GM21786 (cell line): ENCODE results near the gene B3GNT7.
"Not testable (repeated sequence)": the region's sequence is repeated elsewhere in the genome, so short reads cannot be mapped to it uniquely, and the experiment has no call there.

ENCODE experiments used
- ATAC-seq: cut with Tn5 transposase; IDR thresholded peaks from one replicate; pipeline ENCODE4 v1.9.1; 2021; ENCODE audit not compliant: unreplicated experiment

Gene B3GNT7

DNA sequence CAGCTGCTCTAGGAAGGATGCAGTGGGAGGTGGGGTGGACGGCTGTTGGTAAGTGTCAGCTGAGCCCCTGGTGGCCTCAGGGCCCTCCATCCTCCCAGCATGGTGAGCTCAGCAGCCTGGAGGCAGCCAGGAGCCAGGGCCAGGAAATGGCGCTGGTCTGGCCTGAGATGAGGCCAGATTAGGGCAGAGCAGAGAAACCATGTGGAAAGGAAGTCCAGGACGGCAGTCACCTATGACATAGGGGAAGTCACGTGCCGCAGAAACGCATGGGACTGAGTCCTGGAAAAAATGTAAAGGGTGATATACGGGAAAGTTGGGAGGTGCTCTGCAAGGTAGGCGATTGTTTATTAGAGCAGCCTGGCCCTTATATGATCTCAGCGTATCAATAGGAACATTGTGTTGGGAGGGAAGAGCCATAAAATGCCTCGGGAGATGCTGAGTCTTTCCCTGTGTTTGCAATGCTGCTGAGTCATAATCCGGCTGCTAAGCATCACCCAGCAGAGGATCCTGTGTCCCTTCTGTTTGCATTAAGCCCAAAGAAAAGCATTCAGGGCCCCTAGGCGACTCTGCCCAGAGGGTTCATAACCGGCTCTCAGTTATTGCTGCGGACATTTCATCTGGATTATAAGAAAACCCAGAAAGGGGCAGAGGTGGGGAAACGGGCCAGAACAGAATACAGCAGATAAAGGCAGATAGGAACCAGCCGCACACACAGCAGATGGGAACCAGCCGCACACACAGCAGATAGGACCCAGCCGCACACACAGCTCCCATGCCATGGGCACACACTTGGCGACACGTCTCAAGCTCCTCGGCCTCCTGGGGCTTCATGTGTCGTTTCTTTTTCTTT, 30.3 kb upstream of the B3GNT7 start:
- ATAC-seq, result no peak

DNA sequence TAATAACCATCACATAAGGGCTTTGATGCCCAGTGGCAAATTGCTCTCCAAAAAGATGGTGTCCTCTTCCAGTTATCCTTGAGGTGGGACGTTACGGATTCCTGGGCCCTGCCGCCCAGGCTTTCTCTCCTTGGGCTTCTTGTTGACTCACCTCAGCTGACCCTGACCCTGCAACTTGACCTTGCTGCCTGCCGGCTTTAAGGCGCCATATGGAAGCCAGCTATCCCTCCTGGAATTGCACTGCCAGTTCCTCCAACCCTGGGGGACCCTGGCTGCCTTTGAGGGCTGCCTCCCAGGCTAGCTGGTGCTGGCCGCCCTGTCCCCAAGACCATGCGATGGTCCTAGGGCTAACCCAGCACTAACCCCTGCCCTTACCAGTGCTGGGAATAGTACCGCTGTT, 28.3 kb upstream of the B3GNT7 start:
- no peak for ATAC-seq

DNA sequence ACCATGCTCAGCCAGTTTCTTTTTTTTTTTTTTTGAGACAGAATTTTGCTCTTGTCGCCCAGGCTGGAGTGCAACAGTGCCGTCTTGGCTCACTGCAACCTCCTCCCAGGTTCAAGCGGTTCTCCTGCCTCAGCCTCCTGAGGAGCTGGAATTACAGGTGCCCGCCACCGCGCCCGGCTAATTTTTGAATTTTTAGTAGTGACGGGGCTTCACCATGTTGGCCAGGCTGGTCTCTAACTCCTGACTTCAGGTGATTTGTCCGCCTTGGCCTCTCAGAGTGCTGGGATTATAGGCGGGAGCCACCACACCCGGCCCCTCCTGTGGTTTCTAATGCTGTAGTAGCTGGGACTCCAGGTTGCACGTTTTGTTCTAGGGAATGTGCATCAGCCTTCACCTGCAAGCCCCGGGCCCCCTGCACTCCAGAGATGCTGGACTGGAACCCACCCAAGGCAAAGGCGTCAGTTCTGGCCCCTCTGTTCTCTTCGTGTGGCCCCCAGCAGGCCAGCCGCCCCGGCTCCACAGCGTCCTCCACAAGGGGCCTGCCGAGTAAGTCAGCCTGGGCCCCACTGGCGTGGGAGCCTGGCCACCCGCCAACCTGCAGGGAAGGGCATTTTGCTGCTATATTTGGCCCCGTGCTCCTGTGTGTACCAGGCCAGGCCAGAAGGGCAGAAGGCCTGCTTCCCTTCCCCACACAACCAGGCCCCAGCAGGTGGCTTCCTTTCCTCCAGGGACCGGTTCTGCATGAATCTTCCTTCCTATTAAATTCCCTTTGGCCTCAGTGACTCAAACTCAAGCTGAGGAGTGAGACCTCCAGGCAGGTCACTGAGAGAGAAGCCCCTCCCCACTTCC, 25.7 kb upstream of the B3GNT7 start:
- ATAC-seq, result no peak

DNA sequence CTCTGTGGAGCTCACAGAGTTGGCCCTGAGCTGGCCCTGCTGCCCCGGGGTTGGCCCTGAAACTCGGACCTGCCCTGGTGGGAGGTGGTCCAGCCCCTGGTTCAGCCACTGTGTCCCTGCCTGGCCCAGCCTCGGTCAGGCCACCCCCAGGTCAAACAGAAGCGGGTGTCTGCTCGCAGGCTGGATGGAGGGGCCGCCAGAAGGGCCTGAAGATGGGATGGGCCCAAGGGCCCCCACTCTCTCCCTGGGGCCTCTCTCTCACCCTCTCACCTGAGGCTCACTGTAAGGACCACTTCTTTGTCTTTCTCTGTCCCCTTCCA, 25.1 kb upstream of the B3GNT7 start:
- ATAC-seq, result no peak

DNA sequence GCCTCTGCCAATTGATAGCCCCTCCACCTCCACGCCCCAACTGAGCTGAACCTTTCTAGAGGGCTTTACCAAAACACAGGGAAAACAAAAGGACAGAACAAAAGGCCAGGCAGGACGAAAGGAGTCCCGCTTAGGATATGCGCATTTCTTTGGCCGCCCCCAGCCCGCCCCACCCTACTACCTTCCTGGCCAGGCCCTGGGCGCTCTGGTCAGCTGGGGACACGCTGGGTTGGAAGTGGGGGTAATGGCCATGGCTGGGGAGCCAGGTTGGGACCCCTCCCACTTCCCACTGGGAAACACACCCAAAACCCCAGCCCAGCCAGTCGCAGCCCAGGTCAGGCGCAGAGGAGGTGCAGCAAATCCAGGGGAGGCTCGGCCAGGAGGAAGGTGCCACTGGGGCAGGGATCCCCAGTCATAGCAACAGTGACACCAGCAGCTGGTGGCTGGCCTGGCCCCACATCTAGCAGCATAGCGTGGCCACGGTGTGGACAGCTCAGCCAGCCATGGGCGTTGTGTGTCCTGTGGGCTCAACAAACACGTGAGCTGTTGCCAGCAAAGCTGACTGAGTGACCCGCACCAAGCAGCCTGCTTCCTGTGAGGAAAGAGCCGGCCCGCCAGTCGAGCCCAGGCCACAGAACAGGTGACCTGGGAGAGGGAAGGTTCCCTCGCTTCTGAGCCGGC, 24.6 kb upstream of the B3GNT7 start:
- ATAC-seq, result no peak

DNA sequence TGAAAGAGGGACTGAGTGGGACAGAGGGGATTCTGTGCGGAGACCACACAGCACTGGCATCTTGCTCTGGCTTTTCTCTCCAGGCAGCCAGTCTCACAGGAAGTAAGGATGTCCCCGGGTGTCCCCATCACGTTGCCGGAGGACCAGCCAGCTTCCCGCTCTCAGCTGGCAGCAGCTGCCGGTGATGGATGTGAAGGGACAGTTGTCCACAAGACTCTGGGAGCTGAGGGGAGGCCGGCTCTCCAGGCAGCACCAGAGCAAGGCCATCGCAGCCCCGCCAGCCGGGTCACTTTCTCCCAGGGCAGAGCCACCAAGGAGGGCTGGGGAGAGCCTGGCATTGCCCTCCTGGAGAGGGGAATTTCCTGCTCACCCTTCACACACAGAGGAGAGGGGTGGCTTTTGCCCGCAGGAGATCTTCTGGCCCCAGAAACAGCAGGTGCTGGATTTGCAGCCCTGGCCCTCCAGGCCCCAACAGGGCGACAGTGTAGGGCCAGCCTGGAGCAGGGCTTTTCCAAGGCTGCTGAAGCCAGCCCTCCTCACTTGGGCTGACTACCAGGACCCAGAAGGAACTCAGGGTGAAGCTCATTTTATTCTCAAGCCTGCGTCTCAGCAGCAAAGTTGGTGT, 24.0 kb upstream of the B3GNT7 start:
- ATAC-seq, result no peak

DNA sequence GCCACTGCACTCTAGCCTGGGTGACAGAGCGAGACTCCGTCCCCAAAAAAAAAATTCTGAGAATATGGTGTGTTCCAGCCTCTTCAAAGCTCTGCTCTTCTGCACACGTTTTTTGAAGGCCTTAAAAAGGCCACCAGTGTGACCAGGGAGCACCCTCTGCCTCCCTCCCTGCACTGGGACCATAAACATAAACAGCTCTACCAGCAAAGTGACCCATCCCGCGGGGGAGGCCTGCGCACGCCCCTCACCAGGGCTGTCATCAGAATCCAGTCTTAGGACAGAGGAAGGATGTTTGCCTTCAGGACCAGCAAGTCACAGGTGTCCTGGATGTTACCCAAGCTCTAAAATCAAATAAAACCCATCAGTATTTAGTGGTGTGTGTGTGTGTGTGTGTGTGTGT, 23.2 kb upstream of the B3GNT7 start:
- no peak for ATAC-seq

DNA sequence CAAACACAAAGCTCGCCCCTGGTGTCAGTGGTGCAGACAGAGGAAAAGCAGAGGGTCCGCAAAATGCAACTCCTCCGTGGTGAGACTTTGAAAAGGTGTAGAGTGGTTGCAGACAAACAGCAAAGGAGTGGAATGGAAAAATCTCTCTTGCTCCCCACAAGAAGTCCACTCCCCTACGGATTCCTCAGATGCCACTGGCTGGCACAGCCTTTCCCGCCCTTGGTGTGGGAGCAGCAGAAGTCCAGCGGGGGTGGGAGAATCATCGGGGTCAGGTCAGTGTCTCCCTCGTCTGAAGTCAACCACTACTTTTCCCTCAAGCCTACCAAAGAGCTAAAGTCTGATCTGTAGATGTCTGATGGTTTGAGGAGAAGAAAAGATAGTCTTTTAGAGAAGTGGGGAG, 22.3 kb upstream of the B3GNT7 start:
- no peak for ATAC-seq

DNA sequence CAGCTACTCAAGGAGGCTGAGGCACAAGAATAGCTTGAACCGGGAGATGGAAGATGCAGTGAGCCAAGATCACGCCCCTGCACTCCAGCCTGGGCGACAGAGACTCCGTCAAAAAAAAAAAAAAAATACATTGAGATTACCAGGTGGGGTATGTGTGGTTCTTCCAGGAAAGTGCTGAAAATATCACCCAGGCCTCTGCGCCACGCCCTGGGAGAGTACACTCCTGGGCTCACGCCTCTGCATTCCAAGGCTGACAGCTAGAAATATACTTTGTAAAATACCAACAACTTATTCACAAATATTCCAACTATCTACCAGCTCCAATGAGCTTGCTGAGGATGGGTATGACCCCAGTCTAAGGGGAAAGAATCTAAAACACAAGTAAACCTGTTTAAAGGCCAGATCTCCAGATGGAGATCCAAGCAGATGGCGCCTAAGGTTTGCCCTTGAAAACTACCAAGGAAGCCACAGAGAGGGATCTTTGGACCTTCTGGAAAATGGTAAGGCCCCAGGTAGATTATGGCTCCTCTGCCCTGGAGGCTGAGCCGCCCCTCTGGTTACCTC, 21.6 kb upstream of the B3GNT7 start:
- no peak for ATAC-seq

DNA sequence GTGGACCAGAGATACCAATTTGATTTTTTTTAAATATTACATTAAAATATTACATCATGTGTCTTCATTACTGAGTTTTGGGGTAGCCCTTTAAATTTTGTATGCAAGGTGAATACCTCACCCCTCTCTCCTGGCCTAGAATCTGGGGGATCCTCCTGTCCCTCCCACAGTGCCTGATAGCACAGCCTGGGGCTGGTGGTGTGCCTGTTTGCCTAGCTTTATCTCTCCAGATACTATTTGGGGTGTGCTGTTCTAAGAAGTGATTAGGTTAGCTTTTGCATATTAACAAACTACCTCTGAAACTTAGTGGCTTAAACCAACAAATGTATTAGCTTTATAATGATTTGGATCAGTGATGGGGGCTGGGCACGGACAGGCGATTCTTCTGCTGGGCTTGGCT, 20.7 kb upstream of the B3GNT7 start:
- ATAC-seq, result no peak

DNA sequence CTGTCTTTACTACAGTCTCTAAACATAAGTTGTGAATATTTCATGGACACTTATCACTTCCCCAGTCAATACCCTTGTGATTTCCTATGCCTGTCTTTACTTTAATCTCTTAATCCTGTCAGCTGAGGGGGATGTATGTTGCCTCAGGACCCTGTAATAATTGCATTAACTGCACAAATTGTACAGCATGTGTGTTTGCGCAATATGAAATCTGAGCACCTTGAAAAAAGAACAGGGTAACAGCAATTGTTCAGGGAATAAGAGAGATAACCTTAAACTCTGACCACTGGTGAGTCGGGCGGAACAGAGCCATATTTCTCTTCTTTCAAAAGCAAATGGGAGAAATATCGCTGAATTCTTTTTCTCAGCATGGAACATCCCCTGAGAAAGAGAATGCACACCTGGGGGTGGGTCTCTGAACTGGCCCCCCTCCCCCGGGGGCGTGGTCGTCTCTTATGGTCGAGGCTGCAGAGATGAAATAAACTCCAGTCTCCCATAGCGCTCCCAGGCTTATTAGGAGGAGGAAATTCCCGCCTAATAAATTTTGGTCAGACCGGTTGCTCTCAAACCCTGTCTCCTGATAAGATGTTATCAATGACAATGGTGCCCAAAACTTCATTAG, 19.4 kb upstream of the B3GNT7 start:
- ATAC-seq, result not testable (repeated sequence)

DNA sequence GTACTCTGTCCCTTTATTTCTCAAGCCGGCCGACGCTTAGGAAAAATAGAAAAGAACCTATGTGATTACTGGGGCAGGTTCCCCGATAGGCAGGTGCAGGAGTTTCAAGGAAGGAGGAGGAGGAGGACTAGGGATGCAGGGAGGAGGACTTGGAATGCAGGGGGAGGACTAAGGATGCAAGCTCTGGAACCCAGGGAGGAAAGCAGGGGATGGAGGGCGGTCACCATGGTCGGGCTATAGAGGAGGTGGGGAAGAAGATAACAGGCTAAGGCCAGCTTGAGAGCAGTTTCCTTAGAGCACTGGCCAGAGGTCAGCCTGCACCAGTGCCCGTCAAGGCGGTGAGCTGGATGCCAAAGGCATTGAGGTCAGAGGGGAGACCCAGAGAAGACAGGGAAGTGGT, 18.7 kb upstream of the B3GNT7 start:
- no peak for ATAC-seq

DNA sequence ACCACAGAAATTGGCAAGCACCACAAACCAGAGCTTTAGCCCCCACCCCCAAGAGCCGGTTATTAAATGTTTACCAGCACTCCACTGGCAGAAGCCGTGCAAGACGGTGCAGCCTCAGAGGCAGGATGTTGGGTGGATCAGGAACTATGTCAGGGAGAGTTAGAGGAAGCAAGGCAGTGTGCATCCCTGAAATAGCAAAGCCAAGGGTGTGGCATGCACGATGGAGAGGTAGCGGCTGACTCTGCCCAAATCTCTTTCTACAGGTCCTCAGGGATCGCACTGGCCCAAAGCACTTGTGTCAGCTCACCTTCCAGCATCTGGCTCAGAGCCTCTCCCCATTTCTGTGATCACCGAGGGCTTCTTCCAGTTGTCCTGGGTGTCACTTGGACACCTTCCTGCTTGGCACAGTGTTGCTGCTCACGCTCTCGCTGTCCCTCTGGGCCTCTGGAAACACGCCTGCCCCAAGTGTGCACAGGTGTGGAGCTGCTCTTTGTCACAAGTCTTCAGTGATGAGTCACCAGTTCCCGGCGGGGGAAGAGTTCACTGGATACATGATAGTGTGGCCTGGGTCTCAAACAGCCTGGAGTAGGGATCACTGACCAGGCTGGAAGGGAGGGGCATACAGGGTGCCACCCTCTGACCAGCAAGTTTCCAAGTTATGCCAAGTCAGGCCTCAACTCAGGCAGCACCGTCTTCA, 17.3 kb upstream of the B3GNT7 start:
- no peak for ATAC-seq

DNA sequence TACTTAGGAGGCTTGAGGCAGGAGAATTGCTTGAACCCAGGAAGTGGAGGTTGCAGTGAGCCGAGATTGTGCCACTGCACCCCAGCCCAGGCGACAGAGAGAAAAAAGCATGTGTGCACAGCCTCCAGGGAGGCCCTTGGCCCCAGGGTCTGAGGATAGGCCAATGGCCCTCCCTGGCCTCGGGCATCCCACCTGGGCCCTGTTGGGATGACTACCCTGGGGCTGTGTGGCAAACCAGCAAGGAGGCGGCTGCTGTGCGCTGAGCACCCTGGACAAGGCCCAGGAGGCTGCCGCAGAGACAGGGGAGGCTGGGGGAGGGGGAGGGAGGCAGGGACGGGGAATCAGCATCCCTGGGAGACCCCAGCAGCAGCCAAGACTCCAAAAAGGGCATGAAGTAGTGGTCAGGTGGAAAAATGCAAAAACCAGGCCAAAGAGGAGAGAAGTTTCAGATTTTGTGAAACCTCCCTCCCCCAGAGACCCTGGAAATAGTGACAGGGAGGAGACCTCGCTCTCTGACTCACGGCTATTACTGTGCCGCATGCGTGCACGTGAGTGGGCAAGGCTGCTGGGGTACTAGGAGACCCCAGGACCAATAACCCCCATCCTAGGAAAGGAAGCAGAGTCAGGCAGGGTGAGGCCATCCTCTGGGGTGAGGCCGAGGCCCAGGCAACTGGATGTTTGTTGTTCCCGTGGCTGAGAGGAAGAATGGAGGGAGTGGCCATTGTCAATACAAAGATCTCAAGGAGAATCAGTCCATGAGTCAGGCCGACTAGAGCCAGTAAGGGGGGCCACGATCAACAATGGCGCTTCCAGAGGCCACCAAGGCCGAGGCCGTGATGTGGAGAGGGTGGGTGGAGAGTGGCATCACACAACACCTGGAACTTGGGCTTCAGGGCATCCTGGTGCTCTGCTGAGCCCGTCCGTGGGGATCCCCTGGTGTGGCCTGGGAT, 16.0 kb upstream of the B3GNT7 start:
- no peak for ATAC-seq

DNA sequence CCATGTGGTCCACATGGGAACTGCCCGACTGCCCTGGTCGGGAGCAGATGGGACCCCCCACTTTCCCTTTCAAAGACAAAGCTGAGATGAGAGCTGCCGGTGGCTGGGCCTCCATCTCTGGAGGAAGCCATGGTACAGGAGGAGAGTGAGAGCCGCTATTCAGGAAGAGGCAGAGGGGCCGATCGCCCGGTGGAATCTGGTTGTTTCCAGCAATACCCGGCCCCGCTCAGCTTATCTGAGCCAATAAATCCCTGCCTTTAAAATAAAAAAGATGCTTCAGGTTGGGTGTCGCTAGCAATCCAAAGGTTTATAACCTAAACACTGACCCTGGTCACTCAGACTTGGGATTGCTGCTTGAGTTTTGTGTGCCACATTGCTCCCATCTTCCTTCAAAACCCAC, 15.2 kb upstream of the B3GNT7 start:
- ATAC-seq, result no peak

DNA sequence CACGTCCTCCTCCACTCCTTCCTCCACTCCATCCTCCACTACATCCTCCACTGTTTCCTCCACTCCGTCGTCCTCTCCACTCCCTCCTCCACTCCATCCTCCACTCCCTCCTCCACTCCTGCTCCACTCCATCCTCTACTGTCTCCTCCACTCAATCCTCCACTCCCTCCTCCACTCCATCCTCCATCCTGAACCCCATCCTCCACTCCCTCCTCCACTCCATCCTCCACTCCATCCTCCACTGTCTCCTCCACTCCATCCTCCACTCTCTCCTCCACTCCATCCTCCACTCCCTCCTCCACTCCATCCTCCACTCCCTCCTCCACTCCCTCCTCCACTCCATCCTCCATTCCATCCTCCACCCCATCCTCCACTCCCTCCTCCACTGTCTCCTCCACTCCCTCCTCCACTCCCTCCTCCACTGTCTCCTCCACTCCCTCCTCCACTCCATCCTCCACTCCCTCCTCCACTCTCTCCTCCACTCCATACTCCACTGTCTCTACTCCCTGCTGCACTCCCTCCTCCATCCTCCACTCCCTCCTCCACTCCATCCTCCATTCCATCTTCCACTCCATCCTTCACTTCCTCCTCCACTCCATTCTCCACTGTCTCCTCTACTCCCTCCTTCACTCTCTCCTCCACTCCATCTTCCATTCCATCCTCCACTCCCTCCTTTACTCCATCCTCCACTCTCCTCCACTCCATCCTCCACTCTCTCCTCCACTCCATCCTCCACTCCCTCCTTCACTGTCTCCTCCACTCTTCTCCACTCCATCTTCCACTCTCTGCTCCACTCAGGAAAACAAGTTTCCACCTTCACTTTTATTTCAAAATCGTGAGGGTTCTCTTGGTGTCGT, 14.3 kb upstream of the B3GNT7 start:
- ATAC-seq, result no peak

DNA sequence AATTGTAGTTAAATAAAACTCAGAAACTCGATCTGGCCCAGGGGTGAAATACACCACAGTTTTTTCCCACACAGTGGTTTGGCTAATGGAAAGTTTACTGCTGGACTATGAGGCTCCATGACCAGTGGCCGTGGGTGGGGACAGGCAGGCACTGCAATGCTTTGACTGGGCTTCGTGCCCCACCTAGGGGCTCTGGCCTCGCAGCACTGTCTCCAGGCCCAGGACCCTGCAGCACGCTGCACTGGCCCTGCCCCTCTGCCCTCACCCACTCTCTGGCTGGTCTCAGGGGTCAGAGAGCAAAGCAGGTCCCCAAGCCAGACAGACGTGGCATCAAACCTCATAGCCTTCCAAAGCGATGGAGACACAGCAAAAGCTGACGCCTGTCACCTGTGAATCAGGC, 13.4 kb upstream of the B3GNT7 start:
- ATAC-seq, result no peak
